K562 (cell line): ENCODE results near the gene NIPAL3. TPM values are rescaled to one million over a fixed set of nuclear protein-coding genes. Genes with fewer than 3 reads are reported as not detected.

Experiments
- CREB1 ChIP-seq, 2 experiments: sonication (generic) in 1 of 2; formaldehyde crosslinking in 1 of 2; IDR thresholded peaks; 2 replicates each; pipeline versions ENCODE4 v1.6.1 to v1.8.0; 2012 to 2022; ENCODE audit warnings: inconsistent platforms in 1 of 2, mild to moderate bottlenecking in 1 of 2, missing genetic modification reagents in 1 of 2, moderate library complexity in 1 of 2
- FOSL1 ChIP-seq: fragments of 200-800 bp; sonication (Bioruptor generic); conservative IDR thresholded peaks from 2 replicates; pipeline ENCODE4 v1.6.1; 2016; ENCODE audit warnings: missing genetic modification characterization, missing compliant biosample characterization
- NR2C2 ChIP-seq, 2 experiments: fragments of 200-800 bp in 1 of 2; sonication (Bioruptor generic) in 1 of 2; sonication (generic) in 1 of 2; formaldehyde crosslinking in 1 of 2; IDR thresholded peaks; 2 replicates each; pipeline versions ENCODE4 v1.6.1 to v1.8.0; 2016 to 2022; ENCODE audit warnings: mild to moderate bottlenecking in 1 of 2, missing compliant biosample characterization in 1 of 2, missing genetic modification characterization in 1 of 2, missing genetic modification reagents in 1 of 2
- OTX1 ChIP-seq: fragments of 450-650 bp; formaldehyde crosslinking; IDR thresholded peaks from 2 replicates; pipeline ENCODE4 v1.4.0; 2022; ENCODE audit warnings: mild to moderate bottlenecking
- PHTF2 ChIP-seq: fragments of 250-450 bp; sonication (Bioruptor Pico); IDR thresholded peaks from 2 replicates; pipeline ENCODE4 v1.5.0; 2021; ENCODE audit warnings: mild to moderate bottlenecking
- SRSF1 ChIP-seq: fragments of 200-400 bp; formaldehyde crosslinking; IDR thresholded peaks from 2 replicates; pipeline ENCODE4 v1.6.1; 2017; ENCODE audit warnings: mild to moderate bottlenecking, low read depth, low read length, moderate library complexity
- SRSF3 ChIP-seq: fragments of 200-400 bp; formaldehyde crosslinking; IDR thresholded peaks from 2 replicates; pipeline ENCODE4 v1.6.1; 2016; ENCODE audit warnings: mild to moderate bottlenecking, low read length, moderate library complexity; ENCODE audit not compliant: insufficient read depth
- ZC3H4 ChIP-seq: sonication (generic); formaldehyde crosslinking; IDR thresholded peaks from 2 replicates; pipeline ENCODE4 v1.9.0; 2021; ENCODE audit warnings: missing genetic modification reagents, borderline replicate concordance
- ZNF436 ChIP-seq: fragments of 250-450, 450-650 bp; sonication (Bioruptor Pico); formaldehyde crosslinking; IDR thresholded peaks from 2 replicates; pipeline ENCODE4 v1.7.0; 2020; ENCODE audit warnings: mild to moderate bottlenecking
- polyA plus RNA-seq, 8 experiments: library from polyadenylated mRNA; depleted of rRNA in 4 of 8; stranded (reverse) in 5 of 8; unstranded in 3 of 8; fragments of >200 nt; fragmentation: Nextera tagmentation in 2 of 8; fragmentation: Illumina TruSeq in 1 of 8; extraction: Ambion mirVana in 2 of 8; extraction: Trizol in 1 of 8; gene quantifications; 2 replicates each; pipeline versions ENCODE4 v1.2.1 to v1.2.3, GENCODE V29; 2011 to 2014; ENCODE audit warnings: inconsistent platforms in 1 of 8, missing spikeins in 1 of 8
- total RNA-seq, 7 experiments: library from RNA; depleted of rRNA in 6 of 7; stranded (reverse); fragments of >200 nt in 6 of 7; fragmentation: Illumina TruSeq in 2 of 7; extraction: Trizol in 2 of 7; gene quantifications; 2 replicates each; pipeline versions ENCODE4 v1.2.1 to v1.2.3, GENCODE V29; 2011 to 2021; ENCODE audit warnings: low replicate concordance in 1 of 7
- TF ChIP-seq, protein P1 (sequence below): fragments of 450-650 bp; formaldehyde crosslinking; IDR thresholded peaks from 2 replicates; pipeline ENCODE4 v1.4.0; 2020; ENCODE audit warnings: mild to moderate bottlenecking
- TF ChIP-seq, protein P2 (sequence below), 3 experiments: fragments of 200-800 bp in 1 of 3; sonication (Bioruptor generic) in 1 of 3; sonication (generic) in 1 of 3; formaldehyde crosslinking in 1 of 3; IDR thresholded peaks; 2 replicates each; pipeline versions ENCODE4 v1.6.1 to v1.8.0; 2016 to 2022; ENCODE audit warnings: mild to moderate bottlenecking in 2 of 3, missing compliant biosample characterization in 2 of 3, missing genetic modification characterization in 2 of 3, missing genetic modification reagents in 1 of 3
- TF ChIP-seq, protein P3 (sequence below), 2 experiments: fragments of 450-650 bp; IDR thresholded peaks; 2 replicates each; pipeline ENCODE4 v1.6.1; 2016; ENCODE audit warnings: mild to moderate bottlenecking in 2 of 2, borderline replicate concordance in 1 of 2, low read depth in 1 of 2, moderate library complexity in 1 of 2
- TF ChIP-seq, protein P4 (sequence below): sonication (generic); formaldehyde crosslinking; IDR thresholded peaks from 2 replicates; pipeline ENCODE4 v1.8.1; 2023; ENCODE audit warnings: mild to moderate bottlenecking, missing genetic modification reagents

NIPAL3 gene
- total and polyA plus RNA-seq, 9 of the 15 experiments (the other 6 are each of a cell fraction or from before 2014, with no cell fraction given) = 10.5 to 26.3 (median 16.0) TPM

DNA sequence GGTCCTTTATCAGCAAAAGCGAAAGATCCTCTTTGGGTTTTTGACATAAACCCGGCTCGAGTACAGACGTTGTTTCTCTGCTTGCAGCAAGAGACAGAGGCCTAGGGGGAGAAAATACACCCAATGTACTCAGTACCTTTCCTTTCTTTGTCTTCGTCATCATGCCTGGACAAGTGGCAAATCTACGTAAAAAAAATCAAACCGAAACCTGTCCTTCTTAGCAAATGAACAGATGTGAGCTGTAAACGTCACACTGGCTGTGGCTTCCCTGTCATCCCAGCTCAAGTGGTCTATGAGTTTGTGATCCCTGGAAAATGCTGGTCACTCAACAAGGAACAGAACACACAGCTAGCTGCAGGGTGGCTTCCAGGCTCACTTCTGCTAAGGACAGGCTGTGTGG lies 41.9 kb upstream of the NIPAL3 start (continued):
- no peak for TF ChIP-seq FOSL1 (tag)
- TF ChIP-seq ZC3H4 (CRISPR knock-in tag) = no peak
- no peak for TF ChIP-seq OTX1 (CRISPR knock-in tag)
- no peak for TF ChIP-seq ZNF436 (CRISPR knock-in tag)
- TF ChIP-seq, protein P1, sequence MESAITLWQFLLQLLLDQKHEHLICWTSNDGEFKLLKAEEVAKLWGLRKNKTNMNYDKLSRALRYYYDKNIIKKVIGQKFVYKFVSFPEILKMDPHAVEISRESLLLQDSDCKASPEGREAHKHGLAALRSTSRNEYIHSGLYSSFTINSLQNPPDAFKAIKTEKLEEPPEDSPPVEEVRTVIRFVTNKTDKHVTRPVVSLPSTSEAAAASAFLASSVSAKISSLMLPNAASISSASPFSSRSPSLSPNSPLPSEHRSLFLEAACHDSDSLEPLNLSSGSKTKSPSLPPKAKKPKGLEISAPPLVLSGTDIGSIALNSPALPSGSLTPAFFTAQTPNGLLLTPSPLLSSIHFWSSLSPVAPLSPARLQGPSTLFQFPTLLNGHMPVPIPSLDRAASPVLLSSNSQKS (CRISPR knock-in tag) = no peak
- no peak for TF ChIP-seq CREB1 (IDR thresholded peaks at IDR 0.05)
- no peak for TF ChIP-seq CREB1 (CRISPR knock-in tag; IDR thresholded peaks at IDR 0.05)
- TF ChIP-seq, protein P2, sequence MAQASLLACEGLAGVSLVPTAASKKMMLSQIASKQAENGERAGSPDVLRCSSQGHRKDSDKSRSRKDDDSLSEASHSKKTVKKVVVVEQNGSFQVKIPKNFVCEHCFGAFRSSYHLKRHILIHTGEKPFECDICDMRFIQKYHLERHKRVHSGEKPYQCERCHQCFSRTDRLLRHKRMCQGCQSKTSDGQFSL (CRISPR knock-in tag; IDR thresholded peaks at IDR 0.05) = no peak
- TF ChIP-seq, protein P2 (tag; IDR thresholded peaks at IDR 0.05) = no peak
- TF ChIP-seq, protein P3, sequence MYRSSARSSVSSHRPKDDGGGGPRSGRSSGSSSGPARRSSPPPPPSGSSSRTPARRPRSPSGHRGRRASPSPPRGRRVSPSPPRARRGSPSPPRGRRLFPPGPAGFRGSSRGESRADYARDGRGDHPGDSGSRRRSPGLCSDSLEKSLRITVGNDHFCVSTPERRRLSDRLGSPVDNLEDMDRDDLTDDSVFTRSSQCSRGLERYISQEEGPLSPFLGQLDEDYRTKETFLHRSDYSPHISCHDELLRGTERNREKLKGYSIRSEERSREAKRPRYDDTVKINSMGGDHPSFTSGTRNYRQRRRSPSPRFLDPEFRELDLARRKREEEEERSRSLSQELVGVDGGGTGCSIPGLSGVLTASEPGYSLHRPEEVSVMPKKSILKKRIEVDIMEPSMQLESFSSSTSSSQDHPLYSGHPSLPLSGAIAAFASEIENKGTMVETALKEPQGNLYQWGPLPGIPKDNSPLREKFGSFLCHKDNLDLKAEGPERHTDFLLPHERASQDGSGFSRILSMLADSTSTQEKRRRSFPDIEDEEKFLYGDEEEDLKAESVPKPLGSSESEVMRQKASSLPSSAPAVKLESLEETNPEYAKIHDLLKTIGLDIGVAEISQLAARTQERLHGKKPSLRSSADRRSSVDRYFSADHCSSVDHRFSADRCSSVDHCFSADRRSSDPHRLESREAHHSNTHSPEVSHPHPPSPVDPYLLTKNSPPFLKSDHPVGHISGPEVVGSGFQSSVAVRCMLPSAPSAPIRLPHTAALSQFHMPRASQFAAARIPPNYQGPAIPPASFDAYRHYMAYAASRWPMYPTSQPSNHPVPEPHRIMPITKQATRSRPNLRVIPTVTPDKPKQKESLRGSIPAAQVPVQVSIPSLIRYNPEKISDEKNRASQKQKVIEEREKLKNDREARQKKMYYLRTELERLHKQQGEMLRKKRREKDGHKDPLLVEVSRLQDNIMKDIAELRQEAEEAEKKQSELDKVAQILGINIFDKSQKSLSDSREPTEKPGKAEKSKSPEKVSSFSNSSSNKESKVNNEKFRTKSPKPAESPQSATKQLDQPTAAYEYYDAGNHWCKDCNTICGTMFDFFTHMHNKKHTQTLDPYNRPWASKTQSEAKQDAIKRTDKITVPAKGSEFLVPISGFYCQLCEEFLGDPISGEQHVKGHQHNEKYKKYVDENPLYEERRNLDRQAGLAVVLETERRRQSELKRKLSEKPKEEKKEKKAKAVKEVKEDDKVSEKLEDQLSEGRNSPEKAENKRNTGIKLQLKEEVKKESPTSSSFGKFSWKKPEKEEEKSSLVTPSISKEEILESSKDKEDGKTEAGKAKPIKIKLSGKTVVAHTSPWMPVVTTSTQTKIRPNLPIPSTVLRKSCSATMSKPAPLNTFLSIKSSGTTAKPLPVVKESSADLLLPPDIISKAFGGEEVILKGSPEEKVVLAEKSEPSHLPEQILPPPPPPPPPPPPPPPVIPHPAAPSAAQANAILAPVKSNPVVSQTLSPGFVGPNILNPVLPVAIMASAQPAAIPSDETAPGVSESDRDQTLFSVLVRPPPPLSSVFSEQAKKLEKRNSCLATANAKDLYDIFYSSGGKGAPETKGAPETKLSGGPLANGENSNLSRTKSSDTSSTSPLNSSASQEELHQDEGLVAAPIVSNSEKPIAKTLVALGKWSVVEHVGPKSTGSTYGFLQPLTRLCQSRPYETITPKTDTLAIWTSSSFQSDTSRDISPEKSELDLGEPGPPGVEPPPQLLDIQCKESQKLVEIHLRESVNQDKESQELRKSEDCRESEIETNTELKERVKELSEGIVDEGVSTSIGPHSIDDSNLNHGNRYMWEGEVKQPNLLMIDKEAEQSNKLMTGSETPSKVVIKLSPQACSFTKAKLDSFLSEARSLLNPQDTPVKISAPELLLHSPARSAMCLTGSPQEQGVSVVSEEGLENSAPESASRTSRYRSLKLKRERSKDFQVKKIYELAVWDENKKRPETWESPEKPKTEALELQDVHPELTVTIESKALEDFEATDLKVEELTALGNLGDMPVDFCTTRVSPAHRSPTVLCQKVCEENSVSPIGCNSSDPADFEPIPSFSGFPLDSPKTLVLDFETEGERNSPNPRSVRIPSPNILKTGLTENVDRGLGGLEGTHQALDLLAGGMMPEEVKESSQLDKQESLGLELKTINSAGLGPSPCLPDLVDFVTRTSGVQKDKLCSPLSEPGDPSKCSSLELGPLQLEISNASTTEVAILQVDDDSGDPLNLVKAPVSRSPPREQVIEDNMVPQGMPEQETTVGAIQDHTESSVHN (IDR thresholded peaks at IDR 0.05; ENCODE audit: borderline replicate concordance in 1 of 2, low read depth in 1 of 2) = no peak
- no peak for TF ChIP-seq PHTF2 (CRISPR knock-in tag)
- TF ChIP-seq SRSF3 = no peak
- no peak for TF ChIP-seq SRSF1
- no peak for TF ChIP-seq NR2C2 (CRISPR knock-in tag; IDR thresholded peaks at IDR 0.05)
- TF ChIP-seq NR2C2 (tag; IDR thresholded peaks at IDR 0.05) = no peak
- TF ChIP-seq, protein P4, sequence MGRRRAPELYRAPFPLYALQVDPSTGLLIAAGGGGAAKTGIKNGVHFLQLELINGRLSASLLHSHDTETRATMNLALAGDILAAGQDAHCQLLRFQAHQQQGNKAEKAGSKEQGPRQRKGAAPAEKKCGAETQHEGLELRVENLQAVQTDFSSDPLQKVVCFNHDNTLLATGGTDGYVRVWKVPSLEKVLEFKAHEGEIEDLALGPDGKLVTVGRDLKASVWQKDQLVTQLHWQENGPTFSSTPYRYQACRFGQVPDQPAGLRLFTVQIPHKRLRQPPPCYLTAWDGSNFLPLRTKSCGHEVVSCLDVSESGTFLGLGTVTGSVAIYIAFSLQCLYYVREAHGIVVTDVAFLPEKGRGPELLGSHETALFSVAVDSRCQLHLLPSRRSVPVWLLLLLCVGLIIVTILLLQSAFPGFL (CRISPR knock-in tag) = no peak
